Tongue (tissue), 2 donors: ENCODE results near the gene PIK3C2B. TPM values are rescaled to one million over a fixed set of nuclear protein-coding genes. Genes with fewer than 3 reads are reported as not detected.
"Not testable (repeated sequence)": the region's sequence is repeated elsewhere in the genome, so short reads cannot be mapped to it uniquely, and the experiment has no call there.

ENCODE experiments used
- DNase-seq: peaks from one replicate; pipeline ENCODE4 v3.0.0-alpha.2; 2015
- total RNA-seq: library from RNA; depleted of rRNA; stranded (reverse); fragments of >200 nt; gene quantifications from one replicate; pipeline ENCODE4 v1.2.3, GENCODE V29; 2014

The PIK3C2B gene, protein sequence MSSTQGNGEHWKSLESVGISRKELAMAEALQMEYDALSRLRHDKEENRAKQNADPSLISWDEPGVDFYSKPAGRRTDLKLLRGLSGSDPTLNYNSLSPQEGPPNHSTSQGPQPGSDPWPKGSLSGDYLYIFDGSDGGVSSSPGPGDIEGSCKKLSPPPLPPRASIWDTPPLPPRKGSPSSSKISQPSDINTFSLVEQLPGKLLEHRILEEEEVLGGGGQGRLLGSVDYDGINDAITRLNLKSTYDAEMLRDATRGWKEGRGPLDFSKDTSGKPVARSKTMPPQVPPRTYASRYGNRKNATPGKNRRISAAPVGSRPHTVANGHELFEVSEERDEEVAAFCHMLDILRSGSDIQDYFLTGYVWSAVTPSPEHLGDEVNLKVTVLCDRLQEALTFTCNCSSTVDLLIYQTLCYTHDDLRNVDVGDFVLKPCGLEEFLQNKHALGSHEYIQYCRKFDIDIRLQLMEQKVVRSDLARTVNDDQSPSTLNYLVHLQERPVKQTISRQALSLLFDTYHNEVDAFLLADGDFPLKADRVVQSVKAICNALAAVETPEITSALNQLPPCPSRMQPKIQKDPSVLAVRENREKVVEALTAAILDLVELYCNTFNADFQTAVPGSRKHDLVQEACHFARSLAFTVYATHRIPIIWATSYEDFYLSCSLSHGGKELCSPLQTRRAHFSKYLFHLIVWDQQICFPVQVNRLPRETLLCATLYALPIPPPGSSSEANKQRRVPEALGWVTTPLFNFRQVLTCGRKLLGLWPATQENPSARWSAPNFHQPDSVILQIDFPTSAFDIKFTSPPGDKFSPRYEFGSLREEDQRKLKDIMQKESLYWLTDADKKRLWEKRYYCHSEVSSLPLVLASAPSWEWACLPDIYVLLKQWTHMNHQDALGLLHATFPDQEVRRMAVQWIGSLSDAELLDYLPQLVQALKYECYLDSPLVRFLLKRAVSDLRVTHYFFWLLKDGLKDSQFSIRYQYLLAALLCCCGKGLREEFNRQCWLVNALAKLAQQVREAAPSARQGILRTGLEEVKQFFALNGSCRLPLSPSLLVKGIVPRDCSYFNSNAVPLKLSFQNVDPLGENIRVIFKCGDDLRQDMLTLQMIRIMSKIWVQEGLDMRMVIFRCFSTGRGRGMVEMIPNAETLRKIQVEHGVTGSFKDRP (N-terminal part only)
- 32.3 TPM for total RNA-seq

DNA sequence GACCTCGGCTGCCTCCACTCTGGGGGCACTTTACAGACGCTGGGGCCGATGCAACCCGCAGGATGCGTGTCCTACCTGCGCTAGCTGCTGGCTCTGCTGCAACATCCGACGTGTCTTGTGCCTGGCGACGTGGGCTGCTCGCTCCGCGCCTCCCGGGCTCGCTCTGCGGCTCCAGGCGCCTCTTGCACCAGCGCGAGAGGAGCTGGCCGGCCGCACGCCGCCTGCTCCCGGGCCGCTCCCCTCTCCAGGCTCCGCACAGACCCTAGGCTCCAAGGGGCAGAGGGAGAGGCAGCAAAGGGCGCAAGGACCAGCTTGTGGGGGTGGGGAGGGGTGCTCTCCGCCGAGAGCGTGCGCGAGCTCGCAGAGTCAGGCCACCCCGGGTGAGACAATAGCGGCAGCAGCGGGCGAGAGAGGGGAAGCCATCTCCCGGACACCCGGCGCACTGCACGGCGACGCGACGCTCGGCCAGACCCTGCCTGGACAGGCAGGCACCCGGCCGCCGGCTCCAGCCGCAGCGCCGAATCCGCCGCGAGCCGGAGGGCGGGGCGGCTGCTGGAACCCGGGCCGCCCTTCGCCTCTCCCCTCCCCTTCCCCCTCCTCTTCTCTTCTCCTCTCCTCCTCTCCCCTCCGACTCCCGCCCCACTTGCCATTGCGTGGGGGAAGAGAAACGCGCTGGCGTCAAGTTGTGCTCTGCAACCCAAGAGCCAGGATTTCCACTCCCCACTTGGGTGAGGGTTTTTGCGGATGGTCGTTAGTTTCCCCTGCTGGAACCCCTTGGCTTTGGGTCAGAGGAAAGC is at the start of gene PIK3C2B:
PIK3C2B (minus strand) TSS at position 525 of the 797 bp plus-strand sequence. CDS start 25,003 bp downstream, outside the sequence.
- DNase-seq, result peak; percentile 93

- DNase-seq, result no peak
These were observed 49.7 kb upstream of the PIK3C2B start for GRCh38 chr1:204544321-204544720.

GRCh38 chr1:204541626-204542025 is 47.0 kb upstream of the PIK3C2B start:
- no peak for DNase-seq

DNA sequence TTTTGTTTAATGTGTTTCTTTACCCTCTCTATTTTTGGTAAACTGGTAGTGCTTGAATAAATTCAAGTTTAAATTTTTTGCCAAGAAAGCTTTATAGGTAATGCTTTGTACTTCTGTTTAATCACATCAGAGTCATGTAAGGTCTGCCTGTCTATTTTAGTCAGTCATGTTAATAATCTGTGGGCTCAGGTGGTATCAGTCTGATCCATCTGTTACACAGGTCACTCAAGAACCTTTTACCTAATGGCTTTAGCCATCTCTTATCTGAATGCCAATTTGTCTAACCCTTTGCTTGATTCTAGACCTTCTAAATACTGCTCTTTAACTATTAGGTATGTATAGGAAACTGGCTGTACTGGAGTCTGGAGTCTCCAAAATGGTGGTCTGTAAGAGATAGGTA is 38.2 kb upstream of the PIK3C2B start:
- DNase-seq, result no peak

GRCh38 chr1:204530932-204531331 is 36.3 kb upstream of the PIK3C2B start:
- DNase-seq, result no peak

DNA sequence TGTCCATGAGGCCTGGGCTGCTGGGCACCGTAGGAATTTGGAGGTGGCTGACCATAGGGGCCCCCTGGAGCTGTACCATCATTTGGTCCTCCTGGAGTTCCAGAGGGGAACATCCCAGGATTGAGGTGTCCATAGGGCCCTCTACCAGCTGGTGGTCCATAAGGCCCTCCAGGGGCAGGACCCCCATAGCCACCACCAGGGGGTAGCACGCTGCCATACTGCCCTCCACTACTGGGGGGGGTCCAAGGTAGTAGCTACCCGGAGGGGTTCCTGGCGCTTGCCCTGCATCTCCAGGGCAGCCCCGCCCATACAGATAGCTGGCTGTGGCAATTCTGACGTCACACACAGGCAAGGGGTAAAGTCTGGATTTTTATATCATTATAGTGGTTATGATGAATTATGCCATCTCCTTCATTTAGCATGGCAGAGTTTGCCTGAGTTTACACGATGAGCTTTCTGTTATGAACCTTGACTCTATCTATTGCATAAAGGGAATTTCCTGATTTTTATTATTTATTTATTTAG is 34.8 kb upstream of the PIK3C2B start:
- no peak for DNase-seq

DNA sequence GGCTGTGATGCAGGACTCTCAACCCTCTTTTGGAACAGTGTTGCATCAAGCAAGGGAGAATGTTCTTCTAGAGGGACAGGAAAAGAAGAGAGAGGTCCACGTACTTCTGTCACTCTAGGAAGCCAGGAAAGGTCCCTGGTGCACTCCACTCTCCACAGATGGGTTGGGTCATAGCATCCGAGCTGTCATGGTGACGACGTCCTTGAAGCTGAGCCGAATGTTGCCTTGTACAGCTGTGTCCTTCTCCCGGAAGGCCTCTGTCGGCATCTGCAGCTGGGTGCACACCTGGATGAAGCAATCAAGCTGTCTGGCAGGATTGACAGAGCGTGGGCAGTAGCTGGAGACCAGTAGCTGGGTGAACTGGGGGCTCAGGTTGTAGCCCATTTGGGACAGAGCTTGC is 34.1 kb upstream of the PIK3C2B start:
- no peak for DNase-seq

GRCh38 chr1:204528241-204528640 is 33.6 kb upstream of the PIK3C2B start:
- DNase-seq, result no peak

- no peak for DNase-seq
These were observed 30.4 kb upstream of the PIK3C2B start for GRCh38 chr1:204524986-204525385.

DNA sequence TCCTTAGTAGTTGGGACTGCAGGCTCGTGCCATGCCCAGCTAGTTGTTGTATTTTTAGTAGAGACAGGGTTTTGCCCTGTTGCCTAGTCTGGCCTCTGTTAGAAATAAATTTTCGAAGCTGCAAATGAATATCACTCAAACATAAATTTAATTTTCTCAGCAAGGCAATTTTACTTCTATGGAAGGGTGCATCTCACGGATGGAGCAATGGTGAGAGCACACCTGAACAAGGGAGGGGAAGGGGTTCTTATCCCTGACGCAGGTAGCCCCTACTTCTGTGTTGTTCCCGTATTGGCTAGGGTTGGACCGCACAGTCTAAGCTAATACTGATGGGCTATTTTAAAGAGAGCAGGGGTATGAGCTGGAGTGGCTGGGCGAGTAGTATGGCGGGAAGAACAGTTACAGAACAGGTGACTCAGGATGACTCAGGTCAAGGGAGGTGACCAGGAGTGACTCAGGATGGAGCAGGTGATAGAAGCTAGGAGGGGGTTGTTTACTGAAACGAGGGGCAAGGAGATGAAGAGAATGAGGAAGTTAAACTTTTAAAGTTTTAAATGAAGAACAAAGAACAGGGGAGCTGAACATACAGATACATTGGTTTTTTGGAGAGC is 29.1 kb upstream of the PIK3C2B start:
- no peak for DNase-seq

DNA sequence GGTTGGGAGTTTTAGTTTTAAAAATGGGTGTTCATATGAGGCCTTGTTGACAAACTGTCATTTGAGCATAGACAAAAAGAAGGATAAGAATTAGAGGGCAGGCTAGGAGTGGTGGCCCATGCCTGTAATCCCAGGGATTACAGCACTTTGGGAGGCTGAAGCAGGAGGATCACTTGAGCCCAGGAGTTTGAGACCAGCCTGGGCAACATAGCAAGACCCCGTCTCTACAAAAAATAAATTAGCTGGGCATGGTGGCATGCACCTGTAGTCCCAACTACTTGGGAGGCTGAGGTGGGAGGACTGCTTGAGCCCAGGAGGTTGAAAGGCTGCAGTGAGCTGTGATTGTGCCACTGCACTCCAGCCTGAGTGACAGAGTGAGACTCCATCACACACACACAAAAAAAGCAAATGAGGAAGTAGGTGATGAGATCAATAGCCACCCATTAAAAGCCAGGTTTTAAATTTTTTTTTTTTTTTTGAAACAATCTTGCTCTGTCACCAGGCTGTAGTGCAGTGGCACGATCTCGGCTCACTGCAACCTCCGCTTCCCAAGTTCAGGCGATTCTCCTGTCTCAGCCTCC is 27.4 kb upstream of the PIK3C2B start:
- DNase-seq, result not testable (repeated sequence)

- no peak for DNase-seq
These were observed 26.5 kb upstream of the PIK3C2B start for GRCh38 chr1:204520834-204521709.

DNA sequence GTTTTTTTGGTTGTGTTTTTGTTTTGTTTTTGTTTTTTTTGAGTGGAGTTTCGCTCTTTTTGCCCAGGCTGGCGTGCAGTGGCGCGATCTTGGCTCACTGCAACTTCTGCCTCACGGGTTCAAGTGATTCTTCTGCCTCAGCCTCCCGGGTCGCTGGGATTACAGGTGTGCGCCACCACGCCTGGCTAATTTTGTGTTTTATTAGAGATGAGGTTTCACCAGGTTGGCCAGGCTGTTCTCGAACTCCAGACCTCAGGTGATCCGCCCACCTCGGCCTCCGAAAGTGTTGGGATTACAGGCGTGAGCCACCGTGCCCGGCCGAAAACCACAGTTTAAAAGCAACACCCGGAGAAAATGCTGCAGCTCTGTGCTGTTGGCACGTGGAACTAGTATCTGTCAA is 22.8 kb upstream of the PIK3C2B start:
- not testable (repeated sequence) for DNase-seq

- DNase-seq, result peak; percentile 98
These were observed 21.7 kb upstream of the PIK3C2B start, which contains the start of gene MDM4 for GRCh38 chr1:204516180-204516879. Gene MDM4, plus strand, starts transcription at chr1:204516406. Its CDS starts 9,113 bp downstream, at chr1:204525519.

DNA sequence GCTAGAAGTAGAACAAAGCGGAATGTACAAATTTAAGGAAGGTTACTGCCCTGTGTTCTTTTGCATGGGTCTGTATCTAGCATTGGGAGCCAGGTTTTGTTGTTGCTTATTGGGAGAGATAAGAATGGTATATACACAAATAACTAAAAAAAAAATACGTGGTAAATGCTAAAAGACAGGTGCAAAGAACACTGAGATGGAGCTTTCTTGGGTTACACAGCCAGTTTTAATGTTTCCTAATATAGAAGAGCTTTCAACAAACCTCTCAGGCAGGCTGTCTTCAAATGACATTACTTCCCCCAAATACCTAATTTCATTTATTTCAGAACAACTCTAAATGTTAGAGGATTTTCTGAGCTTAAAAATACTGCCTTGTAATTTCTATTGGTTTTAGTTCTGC is 20.2 kb upstream of the PIK3C2B start:
- DNase-seq, result no peak

DNA sequence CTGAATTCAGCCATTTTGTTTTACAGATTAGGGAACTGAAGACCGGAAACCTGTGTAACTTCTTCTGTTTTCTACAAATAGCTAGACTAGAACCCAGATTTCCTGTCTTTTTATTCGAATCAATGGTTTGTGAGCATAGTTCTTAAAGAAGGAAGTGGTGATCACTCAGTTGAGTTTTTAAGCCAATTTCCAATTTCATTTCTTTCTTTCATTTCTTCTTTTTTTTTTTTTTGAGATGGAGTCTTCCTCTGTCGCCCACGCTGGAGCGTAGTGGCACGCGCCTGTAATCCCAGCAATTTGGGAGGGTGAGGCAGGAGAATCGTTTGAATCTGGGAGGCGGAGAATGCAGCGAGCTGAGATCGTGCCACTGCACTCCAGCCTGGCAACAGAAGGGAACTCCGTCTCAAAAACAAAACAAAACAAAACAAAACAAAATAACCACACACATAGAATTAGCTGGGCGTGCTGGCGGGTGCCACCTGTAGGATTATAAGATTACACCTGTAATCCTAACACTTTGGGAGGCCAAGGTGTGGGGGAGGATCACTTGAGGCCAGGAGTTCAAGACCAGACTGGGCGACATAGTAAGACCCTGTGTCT is 18.6 kb upstream of the PIK3C2B start:
- no peak for DNase-seq

DNA sequence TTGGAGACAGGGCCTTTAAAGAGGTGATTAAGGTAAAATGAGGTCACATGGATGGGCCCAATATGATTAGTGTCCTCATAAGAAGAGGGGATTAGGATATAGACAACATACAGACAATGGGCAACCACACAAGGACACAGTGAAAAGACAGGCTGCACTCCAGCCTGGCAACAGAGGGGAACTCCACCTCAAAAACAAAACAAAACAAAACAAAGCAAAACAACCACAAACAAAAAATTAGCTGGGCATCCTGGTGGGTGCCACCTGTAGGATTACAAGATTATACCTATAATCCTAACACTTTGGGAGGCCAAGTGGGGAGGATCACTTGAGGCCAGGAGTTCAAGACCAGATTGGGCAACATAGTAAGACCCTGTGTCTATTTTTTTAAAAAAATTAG is 16.8 kb upstream of the PIK3C2B start:
- no peak for DNase-seq

- no peak for DNase-seq
These were observed 14.6 kb upstream of the PIK3C2B start for GRCh38 chr1:204509186-204509635.
